Astrocyte (in vitro differentiated cells and primary cell): Measurements from ENCODE around the gene RTRAF.
A peak's percentile ranks its signal among the peaks of the same experiment; 100 is the strongest.

Experiments
- CTCF ChIP-seq: IDR thresholded peaks from 2 replicates; pipeline ENCODE4 v1.5.1; 2011; ENCODE audit warnings: low read depth, mild to moderate bottlenecking, inconsistent platforms, low read length, moderate library complexity; ENCODE audit not compliant: insufficient read depth
- EZH2 ChIP-seq: IDR thresholded peaks from 2 replicates; pipeline ENCODE4 v1.6.1; 2012; ENCODE audit warnings: mild to moderate bottlenecking, low read length, inconsistent platforms; ENCODE audit not compliant: insufficient read depth

GRCh38 chr14:52015411-52016030 lies 26.2 kb downstream of the RTRAF start:
- peak; percentile 24 for TF ChIP-seq CTCF
- no peak for TF ChIP-seq EZH2
